Skeletal muscle cell (primary cell): ENCODE results near the gene DCBLD1.

Source experiments
- DNase-seq: peaks from one replicate; pipeline ENCODE4 v3.0.0-alpha.2; 2010; ENCODE audit warnings: low read depth
- H3K4me3 ChIP-seq: 2 replicates; pipeline ENCODE4 v1.5.1; 2011; ENCODE audit warnings: low read depth, mild to moderate bottlenecking, control low read depth, low read length, moderate library complexity

Gene DCBLD1

GRCh38 chr6:117548797-117549301 lies 66.4 kb downstream of the DCBLD1 start:
- no peak for DNase-seq
- peak overlapping the region; percentile 42 for H3K4me3 ChIP-seq

DNA sequence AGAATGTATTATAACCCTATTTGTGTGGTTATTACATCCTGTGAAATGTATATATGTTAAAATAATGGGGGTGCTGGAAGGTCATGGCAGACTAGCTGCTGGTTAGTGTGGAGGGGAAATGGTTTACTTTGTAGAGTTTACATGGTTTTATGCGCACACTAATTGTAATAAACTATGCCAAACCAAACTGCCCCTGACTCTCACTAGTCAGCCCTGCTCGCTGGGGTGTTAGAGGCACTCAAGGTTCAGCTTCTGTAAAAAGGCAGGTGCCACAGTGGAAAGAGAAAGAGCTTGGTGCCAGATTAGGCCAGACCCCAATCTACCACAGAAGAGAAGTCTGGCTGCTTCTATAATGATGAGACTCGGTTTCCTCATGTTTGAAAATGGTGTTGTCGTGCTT lies 67.1 kb downstream of the DCBLD1 start:
- H3K4me3 ChIP-seq = no peak overlapping the region
- DNase-seq = no peak

DNA sequence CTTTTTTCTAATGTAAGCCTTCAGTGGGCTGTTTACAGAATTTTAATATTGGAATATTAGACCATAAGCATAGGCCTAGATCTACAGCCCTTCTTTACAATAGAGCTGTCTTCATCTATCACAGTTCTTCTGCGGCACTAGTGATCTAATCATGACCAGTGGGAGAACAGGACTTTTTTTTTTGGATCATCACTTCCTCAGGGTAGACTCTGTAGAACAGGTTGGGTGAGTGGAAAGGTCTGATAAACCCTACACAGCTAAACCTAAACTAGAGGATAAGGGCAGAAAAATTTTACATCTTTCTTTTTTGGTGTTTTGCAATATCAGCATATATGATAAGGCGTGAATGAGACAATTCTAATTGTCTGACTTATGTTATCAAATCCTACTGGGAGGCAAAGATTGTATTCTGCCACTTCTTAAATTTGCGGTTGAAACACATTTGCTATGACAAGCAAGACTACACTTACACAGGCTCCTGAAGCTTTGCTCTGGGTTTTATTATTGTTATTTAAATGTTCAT lies 67.7 kb downstream of the DCBLD1 start:
- no peak overlapping the region for H3K4me3 ChIP-seq
- DNase-seq = no peak

- no peak for DNase-seq
These were observed 68.3 kb downstream of the DCBLD1 start for GRCh38 chr6:117550618-117551242.

DNA sequence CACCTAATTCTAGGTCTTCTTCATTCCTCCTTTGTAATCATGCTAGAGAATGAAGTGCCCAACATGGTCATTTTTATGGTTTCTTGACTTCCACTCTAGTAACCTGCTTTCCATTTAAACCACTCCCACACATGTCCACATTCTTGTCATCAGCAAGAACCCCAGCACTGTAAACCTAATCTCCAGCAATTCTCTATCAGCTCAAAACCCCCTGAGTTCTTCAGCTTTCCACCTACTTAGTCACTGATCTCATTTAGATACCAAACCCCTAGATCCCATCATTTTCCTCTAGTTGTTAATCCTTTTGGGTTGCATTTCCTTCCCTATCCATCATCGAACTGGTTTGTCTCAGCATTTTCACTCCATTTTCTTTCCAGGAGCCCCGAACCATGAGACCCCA lies 70.1 kb downstream of the DCBLD1 start:
- H3K4me3 ChIP-seq = no peak overlapping the region
- no peak for DNase-seq

More at GRCh38 chr6:117550618-117551242, 68.3 kb downstream of the DCBLD1 start:
- no peak overlapping the region for H3K4me3 ChIP-seq

DNA sequence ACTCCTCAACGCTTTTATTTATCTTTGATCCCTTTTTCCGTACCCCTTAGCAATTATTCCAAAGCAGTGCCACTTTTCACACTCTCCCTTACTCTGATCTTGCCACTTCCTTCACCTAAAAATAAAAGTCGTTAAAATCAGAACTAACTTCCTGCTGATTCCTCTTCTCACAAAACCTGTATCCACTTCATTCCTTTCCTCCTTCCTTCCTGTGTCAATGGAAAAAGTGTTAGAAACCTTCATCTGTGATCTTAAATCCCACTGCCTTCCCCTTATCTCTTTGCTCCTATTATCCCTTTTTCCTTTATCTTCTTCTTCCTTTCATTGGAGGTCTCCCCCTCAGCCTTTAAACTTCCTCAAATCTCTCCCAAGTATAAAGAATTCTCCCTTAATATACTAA lies 70.7 kb downstream of the DCBLD1 start:
- no peak overlapping the region for H3K4me3 ChIP-seq
- DNase-seq = no peak

DNA sequence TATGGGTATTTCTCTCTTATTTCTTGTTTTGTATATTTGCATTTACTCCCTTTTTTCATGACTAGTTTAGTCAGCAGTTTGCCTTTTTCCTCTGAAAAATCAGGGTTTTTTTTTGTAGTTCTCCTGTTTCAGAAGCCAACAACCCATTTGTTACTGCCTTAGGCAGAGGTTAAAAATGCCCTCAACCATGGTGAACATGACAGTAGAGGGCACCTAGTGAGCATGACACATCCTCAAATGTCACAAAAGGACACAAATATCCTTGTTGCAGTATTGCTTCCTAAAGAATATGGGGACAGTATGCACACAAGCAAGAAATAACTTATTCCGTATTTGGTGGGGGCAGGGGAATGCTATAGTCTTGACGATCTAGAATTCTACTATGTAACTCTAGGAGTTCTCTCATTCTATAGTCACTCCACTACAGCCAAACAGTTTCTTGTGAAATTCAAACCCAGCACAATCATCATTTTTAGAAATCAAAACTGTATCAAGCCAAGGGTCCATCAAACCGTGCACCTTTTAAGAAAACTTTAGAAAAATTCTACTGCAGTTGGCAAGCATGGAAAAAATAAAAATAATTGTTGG lies 72.9 kb downstream of the DCBLD1 start:
- H3K4me3 ChIP-seq = no peak overlapping the region
- no peak for DNase-seq

- DNase-seq = no peak
- no peak overlapping the region for H3K4me3 ChIP-seq
These were observed 73.5 kb downstream of the DCBLD1 start for GRCh38 chr6:117555882-117556498.

DNA sequence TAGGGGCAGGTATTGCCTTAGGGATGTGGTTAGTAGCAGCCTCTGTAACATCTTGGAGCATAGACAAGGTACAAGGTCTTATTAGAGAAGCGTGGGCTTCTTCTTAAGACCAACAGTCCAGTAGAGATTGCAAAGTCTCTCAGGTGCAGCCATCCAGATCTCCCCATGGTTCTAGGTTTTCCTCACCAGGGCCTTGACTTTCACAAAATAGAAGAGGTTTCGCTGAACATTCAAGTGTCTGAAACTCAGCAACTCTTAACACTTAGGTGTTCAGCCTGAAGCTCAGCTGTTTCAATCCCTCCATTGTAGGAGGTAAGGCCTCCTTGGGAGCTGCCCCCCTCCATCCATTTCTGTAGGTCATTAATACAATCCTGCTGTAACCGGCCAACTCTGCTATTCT lies 75.5 kb downstream of the DCBLD1 start:
- no peak overlapping the region for H3K4me3 ChIP-seq
- no peak for DNase-seq

GRCh38 chr6:117558818-117559217 lies 76.3 kb downstream of the DCBLD1 start:
- no peak for DNase-seq
- no peak overlapping the region for H3K4me3 ChIP-seq

DNA sequence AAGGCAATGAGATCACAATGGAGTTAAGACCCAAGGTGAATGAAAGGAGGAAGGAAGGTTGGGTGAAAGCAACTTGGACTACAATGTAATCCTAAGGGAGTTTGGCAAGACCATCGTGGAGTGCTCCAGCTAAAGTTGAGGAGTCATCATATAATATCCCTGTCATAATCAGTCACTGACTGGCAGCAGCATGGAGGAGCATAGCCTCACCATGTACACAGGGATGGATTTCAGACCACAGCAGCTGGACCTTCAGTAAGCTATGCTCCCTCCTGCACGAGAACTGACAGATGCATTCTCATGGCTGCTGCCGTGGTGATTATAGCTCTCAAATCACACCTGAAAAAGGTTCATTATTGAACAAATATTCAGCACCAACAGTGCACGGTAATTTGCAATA lies 76.8 kb downstream of the DCBLD1 start:
- no peak for DNase-seq
- H3K4me3 ChIP-seq = no peak overlapping the region

GRCh38 chr6:117561128-117561527 lies 78.7 kb downstream of the DCBLD1 start:
- H3K4me3 ChIP-seq = no peak overlapping the region
- no peak for DNase-seq

DNA sequence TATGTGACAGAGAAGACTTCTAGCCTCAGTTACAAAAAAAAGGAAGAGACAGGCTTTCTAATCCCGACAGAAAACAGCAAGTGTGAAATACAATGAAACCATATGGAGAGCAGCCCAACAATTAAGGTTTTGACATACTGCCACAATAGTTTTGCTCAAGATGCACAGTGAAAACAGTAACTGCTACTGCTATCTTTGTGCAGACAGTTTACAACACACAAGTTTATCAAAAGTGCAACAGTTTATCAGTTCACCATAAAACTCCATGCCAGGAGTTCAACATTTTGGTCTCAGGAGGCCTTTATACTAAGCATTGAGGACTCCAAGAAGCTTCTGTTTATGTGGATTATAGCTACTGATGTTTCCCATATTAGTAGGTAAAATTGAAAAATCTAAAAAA lies 82.2 kb downstream of the DCBLD1 start:
- no peak overlapping the region for H3K4me3 ChIP-seq
- DNase-seq = no peak

DNA sequence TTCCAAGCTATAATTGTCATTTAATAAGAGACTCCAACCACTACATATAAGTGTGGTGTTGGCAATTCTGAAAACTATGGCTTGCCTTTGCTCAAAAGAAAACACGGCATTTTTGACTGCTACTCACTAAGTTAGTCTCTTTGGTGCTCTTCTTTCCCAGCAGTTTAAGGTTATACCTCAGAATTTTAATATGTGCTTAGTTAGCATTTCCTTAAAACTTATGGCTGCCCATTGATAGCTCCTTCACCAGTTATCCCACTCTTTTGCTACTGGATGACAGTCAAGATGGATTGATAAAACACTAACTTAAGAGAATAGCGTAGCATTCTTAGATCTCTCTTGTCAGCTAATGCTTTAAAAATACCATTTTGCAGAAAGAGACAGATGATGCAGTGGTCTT lies 85.8 kb downstream of the DCBLD1 start:
- H3K4me3 ChIP-seq = no peak overlapping the region
- DNase-seq = no peak

GRCh38 chr6:117568831-117569410 lies 86.4 kb downstream of the DCBLD1 start:
- no peak overlapping the region for H3K4me3 ChIP-seq
- no peak for DNase-seq

DNA sequence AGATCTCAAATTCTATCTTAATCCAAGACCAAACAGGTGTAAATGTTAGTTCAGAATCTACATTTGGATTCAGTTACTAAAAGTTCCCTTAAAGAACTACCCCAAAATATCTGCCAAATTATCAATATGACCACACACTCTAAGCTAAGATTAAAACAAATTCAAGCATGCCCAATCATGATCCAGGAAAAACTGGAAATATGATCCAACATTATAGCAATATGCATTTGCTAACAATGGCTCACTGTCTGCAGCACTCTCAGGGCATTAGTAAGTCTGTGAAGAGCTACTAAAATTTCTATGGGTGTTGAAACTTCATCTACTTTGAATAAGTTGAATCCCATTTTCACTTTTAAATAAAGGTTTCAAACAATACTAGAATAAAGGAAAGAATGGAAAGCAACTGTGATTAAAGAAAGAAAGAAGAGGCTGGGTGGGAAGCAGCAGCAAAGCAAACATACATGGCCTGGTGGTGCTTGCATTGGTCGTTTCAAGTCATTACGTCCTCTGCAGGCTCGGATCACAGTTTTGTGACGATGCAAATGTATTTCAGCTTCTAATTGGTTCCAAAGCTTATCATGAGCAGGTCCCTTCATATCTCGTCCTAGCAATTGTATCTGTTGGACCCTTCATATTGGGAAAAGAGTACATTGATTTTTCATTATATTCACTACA lies 90.7 kb downstream of the DCBLD1 start:
- DNase-seq = no peak
- no peak overlapping the region for H3K4me3 ChIP-seq

GRCh38 chr6:117574198-117574597 lies 91.7 kb downstream of the DCBLD1 start:
- no peak overlapping the region for H3K4me3 ChIP-seq
- DNase-seq = no peak

- DNase-seq = no peak
These were observed 103.2 kb downstream of the DCBLD1 start for GRCh38 chr6:117585647-117586046.

GRCh38 chr6:117590447-117590846 lies 108.0 kb downstream of the DCBLD1 start:
- no peak for DNase-seq
- no peak overlapping the region for H3K4me3 ChIP-seq

More at GRCh38 chr6:117585647-117586046, 103.2 kb downstream of the DCBLD1 start:
- H3K4me3 ChIP-seq = no peak overlapping the region

DNA sequence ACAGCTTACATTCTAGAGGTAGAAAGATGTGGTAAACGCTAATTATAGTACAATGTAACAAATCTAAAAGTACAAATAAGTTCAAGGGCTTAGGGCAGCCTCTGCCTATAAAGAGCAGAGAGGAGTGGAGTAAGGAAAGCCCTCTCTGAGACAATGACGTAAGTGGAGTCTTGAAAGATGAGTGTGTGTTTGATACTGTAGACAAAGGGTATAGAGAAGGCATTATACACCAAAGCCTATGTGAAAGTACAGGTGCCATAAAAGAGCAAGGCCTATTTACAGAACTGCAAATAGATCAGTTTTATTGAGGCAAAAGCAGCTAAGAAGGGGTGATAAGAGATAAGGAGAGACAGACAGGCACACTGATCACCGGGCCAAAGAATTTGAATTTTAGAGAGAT lies 108.9 kb downstream of the DCBLD1 start:
- DNase-seq = no peak

More for the DNA sequence above, 108.9 kb downstream of the DCBLD1 start:
- H3K4me3 ChIP-seq = no peak overlapping the region
